Measurements from ENCODE around the gene SKAP1.

GRCh38 chr17:48240562-48241130 is 189.4 kb downstream of the SKAP1 start:
- TF ChIP-seq CTCF (IDR thresholded peaks at IDR 0.05 in 4 of 5, conservative IDR thresholded peaks at IDR 0.05 in 1 of 5) = no peak
- no peak for TF ChIP-seq POLR2A (IDR thresholded peaks at IDR 0.05)

Measured in gastrocnemius medialis (tissue), 4 donors.